PC-9 (cell line): ENCODE data around the gene FBXO10. TPM values are rescaled to one million over a fixed set of nuclear protein-coding genes. Genes with fewer than 3 reads are reported as not detected.
A peak's percentile ranks its signal among the peaks of the same experiment; 100 is the strongest.

ENCODE experiments used
- BruUV-seq: library from RNA; stranded (reverse); fragments of 400-500 nt; replicated peaks from 2 replicates; lab custom pipeline; 2021; lab: Mats Ljungman, UMichigan
- CTCF ChIA-PET: fragments of 300-600 bp; sonication (Branson Sonifier 250); formaldehyde crosslinking; loops from one replicate; lab custom pipeline; 2022; ENCODE audit warnings: antibody characterized with exemption; lab: Charles Lee
- POLR2A ChIA-PET: fragments of 300-600 bp; sonication (Branson Sonifier 250); formaldehyde crosslinking; loops from one replicate; lab custom pipeline; 2022; ENCODE audit warnings: antibody characterized with exemption; ENCODE audit not compliant: unreplicated experiment; lab: Charles Lee
- DNase-seq, 2 experiments: peaks; one replicate each; pipeline versions ENCODE4 v3.0.0 to v3.0.0-alpha.2; 2015 to 2022; ENCODE audit warnings: mixed read lengths in 1 of 2
- H2AFZ ChIP-seq: fragments of 200-600 bp; sonication (generic); 2 replicates; pipeline ENCODE4 v1.8.1; 2017; ENCODE audit warnings: antibody characterized with exemption
- H3F3A ChIP-seq: fragments of 200-600 bp; sonication (generic); 2 replicates; pipeline ENCODE4 v1.8.1; 2017; ENCODE audit warnings: antibody characterized with exemption, mild to moderate bottlenecking, low read depth; ENCODE audit not compliant: insufficient read depth
- H3K27ac ChIP-seq: fragments of 200-600 bp; sonication (generic); 2 replicates; pipeline ENCODE4 v1.6.1; 2016; ENCODE audit warnings: mixed run types
- H3K27me3 ChIP-seq: fragments of 200-600 bp; sonication (generic); 2 replicates; pipeline ENCODE4 v1.6.1; 2016; ENCODE audit warnings: low read depth, mixed run types; ENCODE audit not compliant: insufficient read depth
- H3K36me3 ChIP-seq: fragments of 200-600 bp; sonication (generic); 2 replicates; pipeline ENCODE4 v1.6.1; 2016; ENCODE audit warnings: low read depth, mixed run types
- H3K4me1 ChIP-seq: fragments of 200-600 bp; sonication (generic); replicated peaks from 2 replicates; pipeline ENCODE4 v1.6.1; 2016; ENCODE audit warnings: mixed run types; ENCODE audit not compliant: insufficient read depth
- H3K4me2 ChIP-seq: fragments of 200-600 bp; sonication (generic); 2 replicates; pipeline ENCODE4 v1.6.1; 2017; ENCODE audit warnings: mixed run types
- H3K4me3 ChIP-seq: fragments of 200-600 bp; sonication (generic); 2 replicates; pipeline ENCODE4 v1.6.1; 2016; ENCODE audit warnings: mixed run types
- H3K79me2 ChIP-seq: fragments of 200-600 bp; sonication (generic); 2 replicates; pipeline ENCODE4 v1.6.1; 2017; ENCODE audit warnings: low read depth, mixed run types
- H3K9me2 ChIP-seq: fragments of 200-600 bp; sonication (generic); 2 replicates; pipeline ENCODE4 v1.8.1; 2017; ENCODE audit warnings: mild to moderate bottlenecking; ENCODE audit not compliant: insufficient read depth
- H3K9me3 ChIP-seq: fragments of 200-600 bp; sonication (generic); 2 replicates; pipeline ENCODE4 v1.8.1; 2016; ENCODE audit warnings: low read depth; ENCODE audit not compliant: insufficient read depth
- H4K20me1 ChIP-seq: fragments of 200-600 bp; sonication (generic); 2 replicates; pipeline ENCODE4 v1.8.1; 2017; ENCODE audit not compliant: insufficient read depth
- CTCF ChIP-seq: fragments of 200-600 bp; sonication (generic); conservative IDR thresholded peaks from 2 replicates; pipeline ENCODE4 v1.6.1; 2017; ENCODE audit warnings: mixed run types, antibody characterized with exemption, mild to moderate bottlenecking, moderate library complexity
- EZH2 ChIP-seq: fragments of 200-600 bp; sonication (generic); IDR thresholded peaks from 2 replicates; pipeline ENCODE4 v1.8.0; 2017; ENCODE audit warnings: antibody characterized with exemption, low read depth
- intact Hi-C: fragments of 100-400 bp; cut with micrococcal nuclease; formaldehyde crosslinking; loops from one replicate; pipeline ENCODE4 v1.10.0; 2022; ENCODE audit not compliant: unreplicated experiment
- total RNA-seq: library from RNA; stranded (reverse); gene quantifications from 2 replicates; pipeline ENCODE4 v1.2.3, GENCODE V29; 2021

Gene FBXO10
- total RNA-seq, 1 experiment from 2014 or later: 3.7 TPM

- no peak overlapping the region for H3K4me3 ChIP-seq
- ChIA-PET POLR2A (no interaction called here), CTCF (no interaction called here)
- peaks cover 3% of the 10 kb centered on the region; the same call in 1 of the 2 replicates for H3K4me1 ChIP-seq
- H3K9me3 ChIP-seq: no peaks in the 10 kb centered on the region
- H2AFZ ChIP-seq: no peak overlapping the region
- no TSS peak for BruUV-seq
- H3K79me2 ChIP-seq: peaks cover 4% of the 10 kb centered on the region; the same call in 1 of the 2 replicates
- H3K36me3 ChIP-seq: no peaks in the 10 kb centered on the region
- no peak overlapping the region for H3K4me2 ChIP-seq
- H3F3A ChIP-seq: no peaks in the 10 kb centered on the region
- no peak for DNase-seq
- H3K9me2 ChIP-seq: no peaks in the 10 kb centered on the region
- no peaks in the 10 kb centered on the region for H3K27me3 ChIP-seq
- no peak overlapping the region for H3K27ac ChIP-seq
- TF ChIP-seq EZH2 (no peak), CTCF (no peak)
- H4K20me1 ChIP-seq: no peaks in the 10 kb centered on the region
- intact Hi-C loops: no loop called here
Observed at GRCh38 chr9:37491939-37492338, 84.2 kb downstream of the FBXO10 start.

- Histone ChIP-seq H3K36me3 (no peaks in the 10 kb centered on the region), H3K79me2 (peaks cover 15% of the 10 kb centered on the region), H3K4me3 (peak overlapping the region; percentile 84), H3K4me1 (peaks cover 13% of the 10 kb centered on the region), H3K27me3 (no peaks in the 10 kb centered on the region), H4K20me1 (no peaks in the 10 kb centered on the region), H2AFZ (peak overlapping the region; percentile 97; the same call in 1 of the 2 replicates), H3K27ac (no peak overlapping the region), H3K4me2 (peak overlapping the region; percentile 95), H3F3A (no peaks in the 10 kb centered on the region), H3K9me2 (no peaks in the 10 kb centered on the region), H3K9me3 (no peaks in the 10 kb centered on the region)
- TF ChIP-seq CTCF: no peak
- no peak for TF ChIP-seq EZH2
- no peak for DNase-seq
- CTCF ChIA-PET: interaction anchor here (0.9 kb wide), 1 partner anchor 20 kb away, joined by 3 read pairs; no protein-coding TSS in a partner anchor
- intact Hi-C loops: loop anchor here (10.0 kb wide), 1 partner anchor 418 kb away; the partner anchor contains the start of gene SLC25A51
- POLR2A ChIA-PET: interaction anchor here (0.6 to 0.9 kb wide), 2 partner anchors 74 to 1128 kb away, joined by 3 to 4 read pairs; no protein-coding TSS in a partner anchor
- TSS peak; percentile 62 for BruUV-seq
Observed at GRCh38 chr9:37486616-37487548, 89.3 kb downstream of the FBXO10 start.

- ChIA-PET POLR2A (interaction anchor here (0.5 to 0.9 kb wide), 3 partner anchors 13 to 74 kb away, joined by 3 read pairs; no protein-coding TSS in a partner anchor), CTCF (interaction anchor here (0.5 to 0.9 kb wide), 2 partner anchors 19 to 37 kb away, joined by 3 to 4 read pairs; no protein-coding TSS in a partner anchor)
- intact Hi-C loops: loop anchor here (10.0 kb wide), 1 partner anchor 419 kb away; the partner anchor contains the start of gene SLC25A51
- BruUV-seq: no TSS peak
- TF ChIP-seq EZH2 (no peak), CTCF (no peak)
- Histone ChIP-seq H3K9me2 (no peaks in the 10 kb centered on the region), H3K4me1 (peaks cover 13% of the 10 kb centered on the region), H4K20me1 (no peaks in the 10 kb centered on the region), H2AFZ (peak overlapping the region; percentile 97), H3K9me3 (no peaks in the 10 kb centered on the region), H3K27ac (no peak overlapping the region), H3K4me2 (peak overlapping the region; percentile 95), H3K4me3 (peak overlapping the region; percentile 84), H3K36me3 (no peaks in the 10 kb centered on the region), H3K79me2 (peaks cover 15% of the 10 kb centered on the region), H3F3A (no peaks in the 10 kb centered on the region), H3K27me3 (no peaks in the 10 kb centered on the region)
- no peak for DNase-seq
Observed at GRCh38 chr9:37486256-37486615, 89.9 kb downstream of the FBXO10 start.
